Measurements from ENCODE around the gene ATXN10.

The ATXN10 gene

GRCh38 chr22:45885171-45885840 lies 213.7 kb downstream of the ATXN10 start:
- no peaks in the 10 kb centered on the region for H3K9me3 ChIP-seq (ENCODE audit: insufficient read depth, low read length, severe bottlenecking)
- H3K4me3 ChIP-seq (ENCODE audit: low read depth in 1 of 2, low read length in 2 of 2), result no peak overlapping the region
- no peaks in the 10 kb centered on the region for H3K4me1 ChIP-seq (ENCODE audit: insufficient read depth, low read length)
- H3K4me2 ChIP-seq (ENCODE audit: insufficient read depth, low read length), result no peak overlapping the region
- no peak for DNase-seq
- H2AFZ ChIP-seq (ENCODE audit: low read depth, low read length), result no peak overlapping the region
- no peaks in the 10 kb centered on the region for H3K27me3 ChIP-seq (ENCODE audit: insufficient read depth, low read length, poor library complexity)
- no peaks in the 10 kb centered on the region for H3K36me3 ChIP-seq (ENCODE audit: insufficient read depth, low read length)
- peaks cover 4% of the 10 kb centered on the region for H4K20me1 ChIP-seq (ENCODE audit: insufficient read depth, low read length)
- no peak overlapping the region for H3K27ac ChIP-seq (ENCODE audit: low read length)
- no peak for TF ChIP-seq CTCF (IDR thresholded peaks at IDR 0.05; ENCODE audit: borderline replicate concordance, extremely low read depth, low read length, poor library complexity, severe bottlenecking)
- no peak for TF ChIP-seq EZH2 (IDR thresholded peaks at IDR 0.05; ENCODE audit: borderline replicate concordance, low read depth, low read length, severe bottlenecking)
- no peak overlapping the region for H3K9ac ChIP-seq (ENCODE audit: low read depth, low read length)
- no peaks in the 10 kb centered on the region for H3K79me2 ChIP-seq (ENCODE audit: insufficient read depth, low read length)
- ATAC-seq (ENCODE audit: insufficient read depth, low read depth), result no peak

GRCh38 chr22:45885941-45886395 lies 214.3 kb downstream of the ATXN10 start:
- H3K27me3 ChIP-seq (ENCODE audit: insufficient read depth, low read length, poor library complexity), result no peaks in the 10 kb centered on the region
- no peak overlapping the region for H3K4me3 ChIP-seq (ENCODE audit: low read depth in 1 of 2, low read length in 2 of 2)
- no peaks in the 10 kb centered on the region for H3K9me3 ChIP-seq (ENCODE audit: insufficient read depth, low read length, severe bottlenecking)
- H3K79me2 ChIP-seq (ENCODE audit: insufficient read depth, low read length), result no peaks in the 10 kb centered on the region
- H3K9ac ChIP-seq (ENCODE audit: low read depth, low read length), result no peak overlapping the region
- no peaks in the 10 kb centered on the region for H3K4me1 ChIP-seq (ENCODE audit: insufficient read depth, low read length)
- DNase-seq, result no peak
- TF ChIP-seq EZH2 (IDR thresholded peaks at IDR 0.05; ENCODE audit: borderline replicate concordance, low read depth, low read length, severe bottlenecking), result no peak
- TF ChIP-seq CTCF (IDR thresholded peaks at IDR 0.05; ENCODE audit: borderline replicate concordance, extremely low read depth, low read length, poor library complexity, severe bottlenecking), result no peak
- no peak overlapping the region for H2AFZ ChIP-seq (ENCODE audit: low read depth, low read length)
- H4K20me1 ChIP-seq (ENCODE audit: insufficient read depth, low read length), result peaks cover 4% of the 10 kb centered on the region
- H3K36me3 ChIP-seq (ENCODE audit: insufficient read depth, low read length), result no peaks in the 10 kb centered on the region
- H3K4me2 ChIP-seq (ENCODE audit: insufficient read depth, low read length), result no peak overlapping the region
- ATAC-seq (ENCODE audit: insufficient read depth, low read depth), result no peak
- no peak overlapping the region for H3K27ac ChIP-seq (ENCODE audit: low read length)

GRCh38 chr22:45886540-45886939 lies 214.9 kb downstream of the ATXN10 start:
- H3K9ac ChIP-seq (ENCODE audit: low read depth, low read length), result no peak overlapping the region
- TF ChIP-seq EZH2 (IDR thresholded peaks at IDR 0.05; ENCODE audit: borderline replicate concordance, low read depth, low read length, severe bottlenecking) (no peak), CTCF (IDR thresholded peaks at IDR 0.05; ENCODE audit: borderline replicate concordance, extremely low read depth, low read length, poor library complexity, severe bottlenecking) (no peak)
- H3K9me3 ChIP-seq (ENCODE audit: insufficient read depth, low read length, severe bottlenecking), result no peaks in the 10 kb centered on the region
- no peak overlapping the region for H3K4me3 ChIP-seq (ENCODE audit: low read depth in 1 of 2, low read length in 2 of 2)
- DNase-seq, result no peak
- H3K4me2 ChIP-seq (ENCODE audit: insufficient read depth, low read length), result no peak overlapping the region
- ATAC-seq (ENCODE audit: insufficient read depth, low read depth), result no peak
- peaks cover 4% of the 10 kb centered on the region for H4K20me1 ChIP-seq (ENCODE audit: insufficient read depth, low read length)
- no peak overlapping the region for H2AFZ ChIP-seq (ENCODE audit: low read depth, low read length)
- H3K4me1 ChIP-seq (ENCODE audit: insufficient read depth, low read length), result no peaks in the 10 kb centered on the region
- no peak overlapping the region for H3K27ac ChIP-seq (ENCODE audit: low read length)
- no peaks in the 10 kb centered on the region for H3K36me3 ChIP-seq (ENCODE audit: insufficient read depth, low read length)
- H3K79me2 ChIP-seq (ENCODE audit: insufficient read depth, low read length), result no peaks in the 10 kb centered on the region
- H3K27me3 ChIP-seq (ENCODE audit: insufficient read depth, low read length, poor library complexity), result no peaks in the 10 kb centered on the region
